GM19328 (cell line): ENCODE results near the gene PTPN18.
A peak's percentile ranks its signal among the peaks of the same experiment; 100 is the strongest.
"Not testable (repeated sequence)": the region's sequence is repeated elsewhere in the genome, so short reads cannot be mapped to it uniquely, and the experiment has no call there.

Experiments
- ATAC-seq: cut with Tn5 transposase; IDR thresholded peaks from one replicate; pipeline ENCODE4 v1.9.1; 2021; ENCODE audit warnings: mild to moderate bottlenecking, moderate library complexity; ENCODE audit not compliant: unreplicated experiment

The PTPN18 gene

GRCh38 chr2:130355578-130356431 lies at the start of gene PTPN18:
PTPN18 (plus strand) TSS chr2:130356056; CDS start chr2:130356108, 52 bp downstream.
- ATAC-seq, result peak; percentile 84

GRCh38 chr2:130307850-130308249 lies 48.0 kb upstream of the PTPN18 start:
- no peak for ATAC-seq

- no peak for ATAC-seq
Measured at GRCh38 chr2:130310881-130311280, 45.0 kb upstream of the PTPN18 start.

GRCh38 chr2:130313812-130314334 lies 42.0 kb upstream of the PTPN18 start:
- no peak for ATAC-seq

GRCh38 chr2:130314377-130314776 lies 41.5 kb upstream of the PTPN18 start:
- no peak for ATAC-seq

GRCh38 chr2:130316596-130316995 lies 39.3 kb upstream of the PTPN18 start:
- no peak for ATAC-seq

- no peak for ATAC-seq
Measured at GRCh38 chr2:130318906-130319305, 37.0 kb upstream of the PTPN18 start.

- ATAC-seq, result no peak
Measured at GRCh38 chr2:130319536-130319935, 36.3 kb upstream of the PTPN18 start.

- no peak for ATAC-seq
Measured at GRCh38 chr2:130327703-130328527, 27.9 kb upstream of the PTPN18 start.

- no peak for ATAC-seq
Measured at GRCh38 chr2:130328710-130329109, 27.1 kb upstream of the PTPN18 start.

GRCh38 chr2:130332271-130333073 lies 23.4 kb upstream of the PTPN18 start:
- peak; percentile 80 for ATAC-seq

GRCh38 chr2:130333253-130333652 lies 22.6 kb upstream of the PTPN18 start:
- not testable (repeated sequence) for ATAC-seq

- no peak for ATAC-seq
Measured at GRCh38 chr2:130334026-130334425, 21.8 kb upstream of the PTPN18 start.

GRCh38 chr2:130335226-130335625 lies 20.6 kb upstream of the PTPN18 start:
- ATAC-seq, result no peak

GRCh38 chr2:130336150-130336876 lies 19.5 kb upstream of the PTPN18 start:
- no peak for ATAC-seq

GRCh38 chr2:130336877-130337734 lies 18.8 kb upstream of the PTPN18 start:
- no peak for ATAC-seq

- ATAC-seq, result no peak
Measured at GRCh38 chr2:130337735-130338325, 18.0 kb upstream of the PTPN18 start.

- no peak for ATAC-seq
Measured at GRCh38 chr2:130338793-130339345, 17.0 kb upstream of the PTPN18 start.
